COLO668 (cell line): ENCODE data around the gene PIK3CD.

Source experiments
- DNase-seq: peaks from one replicate; lab custom pipeline; 2025; ENCODE audit not compliant: unreplicated experiment; lab: John Stamatoyannopoulos, UW

The PIK3CD gene

GRCh38 chr1:9764550-9764949 is 113.0 kb downstream of the PIK3CD start:
- DNase-seq: no peak

- DNase-seq: no peak
Observed at GRCh38 chr1:9766759-9767442, 115.4 kb downstream of the PIK3CD start.

GRCh38 chr1:9767964-9768668 is 116.6 kb downstream of the PIK3CD start:
- DNase-seq: peak; percentile 32

- DNase-seq: no peak
Observed at GRCh38 chr1:9768983-9769382, 117.5 kb downstream of the PIK3CD start.

- no peak for DNase-seq
Observed at GRCh38 chr1:9770298-9770697, 118.8 kb downstream of the PIK3CD start.

GRCh38 chr1:9774712-9775679 is 123.5 kb downstream of the PIK3CD start:
- DNase-seq: no peak

- no peak for DNase-seq
Observed at GRCh38 chr1:9776685-9777084, 125.2 kb downstream of the PIK3CD start.
